Smooth muscle cell (in vitro differentiated cells): ENCODE results near the gene ARID5B. TPM values are rescaled to one million over a fixed set of nuclear protein-coding genes. Genes with fewer than 3 reads are reported as not detected.

ENCODE experiments used
- DNase-seq: peaks from one replicate; lab custom pipeline; 2025; ENCODE audit not compliant: unreplicated experiment; lab: John Stamatoyannopoulos, UW
- H2AFZ ChIP-seq: fragments of 200-600 bp; sonication (generic); 2 replicates; pipeline ENCODE4 v1.6.0; 2016; ENCODE audit warnings: antibody characterized with exemption, low read depth, mild to moderate bottlenecking
- H3F3A ChIP-seq: fragments of 200-600 bp; sonication (generic); 2 replicates; pipeline ENCODE4 v1.6.0; 2017; ENCODE audit warnings: antibody characterized with exemption, low read depth
- H3K27ac ChIP-seq: fragments of 200-600 bp; sonication (generic); 2 replicates; pipeline ENCODE4 v1.5.1; 2016; ENCODE audit warnings: low read depth, mild to moderate bottlenecking
- H3K27me3 ChIP-seq: fragments of 200-600 bp; sonication (generic); 2 replicates; pipeline ENCODE4 v1.6.1; 2016; ENCODE audit warnings: low read depth, mild to moderate bottlenecking
- H3K36me3 ChIP-seq: fragments of 200-600 bp; sonication (generic); 2 replicates; pipeline ENCODE4 v1.5.1; 2016; ENCODE audit warnings: low read depth
- H3K4me1 ChIP-seq: fragments of 200-600 bp; sonication (generic); 2 replicates; pipeline ENCODE4 v1.5.1; 2016; ENCODE audit warnings: low read depth
- H3K4me2 ChIP-seq: fragments of 200-600 bp; sonication (generic); 2 replicates; pipeline ENCODE4 v1.6.0; 2016; ENCODE audit warnings: mild to moderate bottlenecking
- H3K4me3 ChIP-seq: fragments of 200-600 bp; sonication (generic); 2 replicates; pipeline ENCODE4 v1.5.1; 2016; ENCODE audit warnings: mild to moderate bottlenecking
- H3K79me2 ChIP-seq: fragments of 200-600 bp; sonication (generic); 2 replicates; pipeline ENCODE4 v1.6.0; 2016; ENCODE audit warnings: low read depth, mild to moderate bottlenecking
- H3K9ac ChIP-seq: fragments of 200-600 bp; sonication (generic); 2 replicates; pipeline ENCODE4 v1.6.0; 2016; ENCODE audit warnings: low read depth
- H3K9me3 ChIP-seq: fragments of 200-600 bp; sonication (generic); replicated peaks from 2 replicates; pipeline ENCODE4 v1.5.1; 2016; ENCODE audit warnings: low read depth
- H4K20me1 ChIP-seq: fragments of 200-600 bp; sonication (generic); 2 replicates; pipeline ENCODE4 v1.6.0; 2016; ENCODE audit warnings: low read depth
- WGBS: methylation state at CpG from one replicate; pipeline ENCODE4 v1.1.7; 2016; ENCODE audit warnings: low lambda C conversion rate; 5-methylcytosine and 5-hydroxymethylcytosine counted together
- polyA plus RNA-seq: library from polyadenylated mRNA; unstranded; fragments of >200 nt; fragmentation: Nextera tagmentation; extraction: Ambion mirVana; gene quantifications from 2 replicates; pipeline ENCODE4 v1.2.1, GENCODE V29; 2016
- total RNA-seq: library from RNA; depleted of rRNA; stranded (reverse); fragments of >200 nt; gene quantifications from 2 replicates; pipeline ENCODE4 v1.2.3, GENCODE V29; 2014
- TF ChIP-seq, protein P1 (sequence below): fragments of 200-600 bp; sonication (generic); IDR thresholded peaks from 2 replicates; pipeline ENCODE4 v1.5.1; 2017; ENCODE audit warnings: borderline replicate concordance, mild to moderate bottlenecking, antibody characterized with exemption; ENCODE audit not compliant: insufficient read depth, poor library complexity, severe bottlenecking

ARID5B gene
- total and polyA plus RNA-seq, 2 experiments from 2014 or later: 49.0 to 67.6 TPM

DNA sequence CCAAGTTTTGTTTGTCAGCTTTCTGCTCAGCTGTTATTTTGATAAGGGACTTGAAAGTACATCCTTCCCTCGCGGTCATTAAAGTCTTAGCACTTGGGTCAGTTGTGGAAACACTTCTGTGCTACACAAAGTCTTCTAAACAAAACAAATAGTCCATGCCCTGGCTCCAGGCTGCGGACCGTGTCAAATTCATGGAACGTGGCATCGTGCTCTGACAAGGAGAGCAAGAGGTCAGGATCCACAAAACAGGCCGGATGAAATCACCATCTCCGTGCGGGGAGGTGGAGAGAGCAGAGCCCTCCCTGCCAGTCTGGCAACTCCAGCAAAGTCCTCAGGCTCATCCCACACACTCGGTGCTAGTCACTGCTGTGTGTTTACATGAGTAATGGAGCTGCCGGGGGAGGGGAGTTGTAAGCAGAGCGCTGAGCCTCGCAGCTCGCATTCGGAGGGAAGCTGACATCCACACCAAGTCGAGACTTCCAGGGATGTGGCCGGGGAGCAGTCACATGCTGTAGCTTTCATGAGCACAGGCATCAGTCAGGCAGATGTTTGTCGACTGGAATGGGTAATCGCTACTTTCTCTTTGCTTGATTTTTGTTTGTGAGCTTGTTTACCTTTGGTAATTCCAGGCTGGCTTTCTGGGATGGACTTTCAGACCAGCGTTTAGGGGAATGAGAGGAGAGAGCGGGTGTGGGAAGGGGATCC lies 147.6 kb downstream of the ARID5B start:
- H4K20me1 ChIP-seq: peaks cover 27% of the 10 kb centered on the region
- peaks cover 12% of the 10 kb centered on the region for H3K4me1 ChIP-seq
- peak overlapping the region; percentile 99 for H3K9ac ChIP-seq
- H3K4me2 ChIP-seq: peak overlapping the region; percentile 91
- WGBS: 2% methylated on average over 21 of the region's 21 CpGs
- peaks cover 37% of the 10 kb centered on the region for H3F3A ChIP-seq
- no peaks in the 10 kb centered on the region for H3K27me3 ChIP-seq
- no peak overlapping the region for H2AFZ ChIP-seq
- H3K9me3 ChIP-seq: no peaks in the 10 kb centered on the region
- peaks cover 48% of the 10 kb centered on the region for H3K79me2 ChIP-seq
- H3K36me3 ChIP-seq: peaks cover 5% of the 10 kb centered on the region
- DNase-seq: peak; percentile 70
- TF ChIP-seq, protein P1, sequence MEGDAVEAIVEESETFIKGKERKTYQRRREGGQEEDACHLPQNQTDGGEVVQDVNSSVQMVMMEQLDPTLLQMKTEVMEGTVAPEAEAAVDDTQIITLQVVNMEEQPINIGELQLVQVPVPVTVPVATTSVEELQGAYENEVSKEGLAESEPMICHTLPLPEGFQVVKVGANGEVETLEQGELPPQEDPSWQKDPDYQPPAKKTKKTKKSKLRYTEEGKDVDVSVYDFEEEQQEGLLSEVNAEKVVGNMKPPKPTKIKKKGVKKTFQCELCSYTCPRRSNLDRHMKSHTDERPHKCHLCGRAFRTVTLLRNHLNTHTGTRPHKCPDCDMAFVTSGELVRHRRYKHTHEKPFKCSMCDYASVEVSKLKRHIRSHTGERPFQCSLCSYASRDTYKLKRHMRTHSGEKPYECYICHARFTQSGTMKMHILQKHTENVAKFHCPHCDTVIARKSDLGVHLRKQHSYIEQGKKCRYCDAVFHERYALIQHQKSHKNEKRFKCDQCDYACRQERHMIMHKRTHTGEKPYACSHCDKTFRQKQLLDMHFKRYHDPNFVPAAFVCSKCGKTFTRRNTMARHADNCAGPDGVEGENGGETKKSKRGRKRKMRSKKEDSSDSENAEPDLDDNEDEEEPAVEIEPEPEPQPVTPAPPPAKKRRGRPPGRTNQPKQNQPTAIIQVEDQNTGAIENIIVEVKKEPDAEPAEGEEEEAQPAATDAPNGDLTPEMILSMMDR: no peak
- peak overlapping the region; percentile 100 for H3K27ac ChIP-seq
- peak overlapping the region; percentile 81 for H3K4me3 ChIP-seq

- peaks cover 6% of the 10 kb centered on the region for H3K36me3 ChIP-seq
- H3K27me3 ChIP-seq: no peaks in the 10 kb centered on the region
- peak overlapping the region; percentile 100 for H3K27ac ChIP-seq
- TF ChIP-seq, protein P1: no peak
- H3F3A ChIP-seq: peaks cover 37% of the 10 kb centered on the region
- 10% methylated on average over 2 of the region's 2 CpGs for WGBS
- no peaks in the 10 kb centered on the region for H3K9me3 ChIP-seq
- no peak for DNase-seq
- H3K79me2 ChIP-seq: peaks cover 49% of the 10 kb centered on the region
- H4K20me1 ChIP-seq: peaks cover 34% of the 10 kb centered on the region
- peak overlapping the region; percentile 91 for H3K4me2 ChIP-seq
- peak overlapping the region; percentile 99 for H3K9ac ChIP-seq
- H3K4me3 ChIP-seq: peak overlapping the region; percentile 81
- H2AFZ ChIP-seq: no peak overlapping the region
- H3K4me1 ChIP-seq: peaks cover 12% of the 10 kb centered on the region
Measured at GRCh38 chr10:62049624-62050345, 148.3 kb downstream of the ARID5B start.

GRCh38 chr10:62050346-62050892 lies 148.9 kb downstream of the ARID5B start:
- Histone ChIP-seq H3K27me3 (no peaks in the 10 kb centered on the region), H3K79me2 (peaks cover 53% of the 10 kb centered on the region), H3K27ac (peak overlapping the region; percentile 100), H3K36me3 (peaks cover 6% of the 10 kb centered on the region), H3K4me2 (peak overlapping the region; percentile 91), H3K9ac (peak overlapping the region; percentile 99), H3K4me1 (peaks cover 12% of the 10 kb centered on the region), H3F3A (peaks cover 37% of the 10 kb centered on the region), H4K20me1 (peaks cover 41% of the 10 kb centered on the region), H2AFZ (no peak overlapping the region), H3K4me3 (peak overlapping the region; percentile 81), H3K9me3 (no peaks in the 10 kb centered on the region)
- 22% methylated on average over 5 of the region's 5 CpGs for WGBS
- TF ChIP-seq, protein P1: no peak
- DNase-seq: no peak
